HepG2 (cell line): Measurements from ENCODE around the gene COPS3. TPM values are rescaled to one million over a fixed set of nuclear protein-coding genes. Genes with fewer than 3 reads are reported as not detected.

ENCODE experiments used
- ATAC-seq: fragments of 200-7000 bp; cut with Tn5 transposase; 3 replicates; pipeline ENCODE4 v1.9.1; 2020; ENCODE audit warnings: mild to moderate bottlenecking, moderate library complexity
- BruUV-seq: library from RNA; stranded (reverse); fragments of 400-500 nt; replicated peaks from 2 replicates; lab custom pipeline; 2021; lab: Mats Ljungman, UMichigan
- CTCF ChIA-PET: fragments of 300-600 bp; formaldehyde crosslinking; extraction: SDS; loops from one replicate; lab custom pipeline; 2021; ENCODE audit warnings: low total read pairs, inconsistent platforms, low intra/inter-chr PET ratio; lab: Yijun Ruan, JAX
- POLR2A ChIA-PET: fragments of 350-600 bp; sonication (Branson Sonifier 250); formaldehyde crosslinking; loops from one replicate; lab custom pipeline; 2020; ENCODE audit warnings: antibody characterized with exemption, inconsistent platforms; lab: Yijun Ruan, JAX
- DNase-seq: peaks from one replicate; pipeline ENCODE4 v3.0.0-alpha.2; 2015; ENCODE audit warnings: low spot score
- FAIRE-seq: peaks from 3 replicates; lab custom pipeline; 2011; peaks lifted over from hg19 to GRCh38; lab: Jason Lieb, UNC
- H2AFZ ChIP-seq: one replicate; pipeline ENCODE4 v1.6.1; 2011; ENCODE audit warnings: low read length, inconsistent platforms
- H3K27ac ChIP-seq: fragments of 300-600 bp; 3 replicates; pipeline ENCODE4 v1.8.0; 2011; ENCODE audit warnings: mixed run types, mild to moderate bottlenecking, mixed read lengths, low read length, inconsistent platforms; ENCODE audit not compliant: insufficient read depth; ENCODE audit errors: extremely low read length
- H3K27me3 ChIP-seq, 2 experiments: fragments of 200-600 bp in 1 of 2; 2 replicates in 1 of 2; 3 replicates in 1 of 2; pipeline versions ENCODE4 v1.6.0 to v1.8.0; 2011; ENCODE audit warnings: low read length in 2 of 2, mild to moderate bottlenecking in 2 of 2, moderate library complexity in 2 of 2, inconsistent platforms in 1 of 2; ENCODE audit not compliant: insufficient read depth in 2 of 2, control insufficient read depth in 1 of 2
- H3K36me3 ChIP-seq, 2 experiments: fragments of 200-600 bp in 1 of 2; replicated peaks in 1 of 2; 2 replicates in 1 of 2; 3 replicates in 1 of 2; pipeline versions ENCODE4 v1.5.1 to v1.8.0; 2011; ENCODE audit warnings: low read length in 2 of 2, inconsistent platforms in 1 of 2; ENCODE audit not compliant: insufficient read depth in 2 of 2, control insufficient read depth in 1 of 2
- H3K4me1 ChIP-seq: 2 replicates; pipeline ENCODE4 v1.5.1; 2012; ENCODE audit warnings: low read length, inconsistent platforms; ENCODE audit not compliant: insufficient read depth
- H3K4me2 ChIP-seq: 2 replicates; pipeline ENCODE4 v1.6.0; 2011; ENCODE audit warnings: low read depth, low read length, inconsistent platforms
- H3K4me3 ChIP-seq, 3 experiments: fragments of 200-600 bp in 1 of 3; sonication (generic), shearing (Covaris generic) in 1 of 3; replicated peaks in 1 of 3; 2 replicates each; pipeline ENCODE4 v1.5.1; 2011 to 2016; ENCODE audit warnings: low read length in 3 of 3, inconsistent platforms in 2 of 3, low read depth in 2 of 3, mild to moderate bottlenecking in 2 of 3, control low read depth in 1 of 3, mixed read lengths in 1 of 3; ENCODE audit not compliant: insufficient read depth in 1 of 3
- H3K79me2 ChIP-seq: one replicate; pipeline ENCODE4 v1.6.1; 2011; ENCODE audit warnings: low read length, inconsistent platforms; ENCODE audit not compliant: insufficient read depth
- H3K9ac ChIP-seq: 2 replicates; pipeline ENCODE4 v1.6.0; 2011; ENCODE audit warnings: mild to moderate bottlenecking, low read depth, low read length, inconsistent platforms; ENCODE audit not compliant: insufficient read depth
- H3K9me3 ChIP-seq: 2 replicates; pipeline ENCODE4 v1.5.1; 2012; ENCODE audit warnings: mild to moderate bottlenecking, low read length
- H4K20me1 ChIP-seq: 2 replicates; pipeline ENCODE4 v1.6.0; 2011; ENCODE audit warnings: inconsistent platforms, mild to moderate bottlenecking, low read length, moderate library complexity; ENCODE audit not compliant: insufficient read depth
- CBFB ChIP-seq: sonication (generic); formaldehyde crosslinking; IDR thresholded peaks from 2 replicates; pipeline ENCODE4 v1.4.0; 2020; ENCODE audit warnings: missing genetic modification reagents
- GZF1 ChIP-seq: sonication (generic); formaldehyde crosslinking; IDR thresholded peaks from 2 replicates; pipeline ENCODE4 v1.5.1; 2020; ENCODE audit warnings: mild to moderate bottlenecking, missing genetic modification reagents
- JARID2 ChIP-seq: sonication (generic); formaldehyde crosslinking; IDR thresholded peaks from 2 replicates; pipeline ENCODE4 v1.8.1; 2023; ENCODE audit warnings: missing genetic modification reagents, inconsistent platforms; ENCODE audit not compliant: insufficient replicate concordance
- MAFG ChIP-seq: sonication (generic); formaldehyde crosslinking; IDR thresholded peaks from 2 replicates; pipeline ENCODE4 v1.5.1; 2020; ENCODE audit warnings: mild to moderate bottlenecking, missing genetic modification reagents
- NFE2L1 ChIP-seq: sonication (generic); formaldehyde crosslinking; IDR thresholded peaks from 2 replicates; pipeline ENCODE4 v1.4.0; 2020; ENCODE audit warnings: missing genetic modification reagents, mild to moderate bottlenecking, borderline replicate concordance
- NKX3-1 ChIP-seq: sonication (generic); formaldehyde crosslinking; IDR thresholded peaks from 2 replicates; pipeline ENCODE4 v1.5.0; 2020; ENCODE audit warnings: missing genetic modification reagents
- PAWR ChIP-seq: sonication (generic); formaldehyde crosslinking; IDR thresholded peaks from 2 replicates; pipeline ENCODE4 v1.4.0; 2020; ENCODE audit warnings: missing genetic modification reagents, mild to moderate bottlenecking, borderline replicate concordance
- STAT5B ChIP-seq: sonication (generic); formaldehyde crosslinking; IDR thresholded peaks from 2 replicates; pipeline ENCODE4 v1.4.0; 2020; ENCODE audit warnings: missing genetic modification reagents
- WGBS: methylation state at CpG from one replicate; pipeline ENCODE4 v1.1.6; 2017; ENCODE audit warnings: low lambda C conversion rate; 5-methylcytosine and 5-hydroxymethylcytosine counted together
- in situ Hi-C: cut with HindIII; loops from 2 replicates; pipeline ENCODE4 v1.10.0; 2017; ENCODE audit warnings: low pct_unique_long_range_greater_than_20kb; ENCODE audit not compliant: extremely low pct_ligation_motif_present
- intact Hi-C: fragments of 100-400 bp; cut with micrococcal nuclease; formaldehyde crosslinking; loops from one replicate; pipeline ENCODE4 v1.10.0; 2022; ENCODE audit not compliant: unreplicated experiment
- polyA plus RNA-seq, 8 experiments: library from polyadenylated mRNA; depleted of rRNA in 3 of 8; stranded (reverse) in 7 of 8; unstranded in 1 of 8; fragments of >200 nt; fragmentation: Illumina TruSeq in 4 of 8; extraction: Trizol in 4 of 8; gene quantifications; 2 replicates each; pipeline versions ENCODE4 v1.2.1 to v1.2.3, GENCODE V29; 2011 to 2016; ENCODE audit warnings: low read depth in 4 of 8, missing spikeins in 1 of 8, mixed read lengths in 1 of 8; ENCODE audit not compliant: insufficient read depth in 1 of 8
- total RNA-seq, 5 experiments: library from RNA; depleted of rRNA; stranded (reverse); fragments of >200 nt; fragmentation: Illumina TruSeq; extraction: Trizol; gene quantifications; 2 replicates each; pipeline ENCODE4 v1.2.3, GENCODE V29; 2016; ENCODE audit warnings: low read depth in 1 of 5
- TF ChIP-seq, protein P1 (sequence below): sonication (generic); formaldehyde crosslinking; IDR thresholded peaks from 2 replicates; pipeline ENCODE4 v1.5.0; 2020; ENCODE audit warnings: missing genetic modification reagents
- TF ChIP-seq, protein P2 (sequence below): sonication (generic); formaldehyde crosslinking; IDR thresholded peaks from 2 replicates; pipeline ENCODE4 v1.4.0; 2020; ENCODE audit warnings: mild to moderate bottlenecking, low read depth, missing genetic modification reagents
- TF ChIP-seq, protein P3 (sequence below): sonication (generic); formaldehyde crosslinking; IDR thresholded peaks from 2 replicates; pipeline ENCODE4 v1.4.0; 2020; ENCODE audit warnings: missing genetic modification reagents, borderline replicate concordance
- TF ChIP-seq, protein P4 (sequence below), 2 experiments: sonication (generic) in 1 of 2; formaldehyde crosslinking in 1 of 2; IDR thresholded peaks; 2 replicates each; pipeline versions ENCODE4 v1.6.1 to v1.9.0; 2014 to 2022; ENCODE audit warnings: antibody characterized with exemption in 1 of 2, borderline replicate concordance in 1 of 2, inconsistent platforms in 1 of 2, low read depth in 1 of 2, missing genetic modification reagents in 1 of 2

COPS3 gene
- total and polyA plus RNA-seq, 2 of the 13 experiments (the other 11 are each of a cell fraction or from before 2014, with no cell fraction given): 46.3 to 103 TPM

DNA sequence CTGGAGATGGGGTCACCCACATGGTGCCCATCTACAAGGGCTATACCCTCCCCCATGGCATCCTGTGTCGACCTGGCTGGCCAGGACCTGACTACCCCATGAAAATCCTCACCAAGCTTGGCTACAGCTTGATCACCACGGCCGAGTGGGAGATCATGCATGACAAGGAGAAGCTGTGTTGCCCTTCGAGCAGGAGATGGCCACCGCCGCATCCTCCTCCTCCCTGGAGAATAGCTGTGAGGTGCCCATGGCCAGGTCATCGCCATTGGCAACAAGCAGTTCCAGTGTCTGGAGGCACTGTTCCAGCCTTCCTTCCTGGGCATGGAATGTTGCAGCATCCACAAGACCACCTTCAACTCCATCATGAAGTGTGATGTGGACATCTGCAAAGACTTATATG lies 38.8 kb downstream of the COPS3 start:
- 68% methylated on average over 3 of the region's 7 CpGs for WGBS
- POLR2A ChIA-PET: no interaction called here
- H2AFZ ChIP-seq: no peak overlapping the region
- no peak overlapping the region for H3K4me2 ChIP-seq
- ATAC-seq: no peak
- H3K9me3 ChIP-seq: no peaks in the 10 kb centered on the region
- CTCF ChIA-PET: no interaction called here
- FAIRE-seq: no peak
- in situ Hi-C loops (no loop called here), intact Hi-C loops (no loop called here)
- no peaks in the 10 kb centered on the region for H3K27me3 ChIP-seq
- H4K20me1 ChIP-seq: no peaks in the 10 kb centered on the region
- no peaks in the 10 kb centered on the region for H3K79me2 ChIP-seq
- no peak for DNase-seq
- H3K9ac ChIP-seq: no peak overlapping the region
- peaks cover 8% of the 10 kb centered on the region for H3K4me1 ChIP-seq
- peaks cover 0 to 12% of the 10 kb centered on the region in 2 experiments; a peak in 2 of 5 replicates for H3K36me3 ChIP-seq
- BruUV-seq: no TSS peak
- H3K4me3 ChIP-seq: no peak overlapping the region
- H3K27ac ChIP-seq: no peak overlapping the region
- TF ChIP-seq MAFG (CRISPR knock-in tag): no peak
- TF ChIP-seq, protein P1, sequence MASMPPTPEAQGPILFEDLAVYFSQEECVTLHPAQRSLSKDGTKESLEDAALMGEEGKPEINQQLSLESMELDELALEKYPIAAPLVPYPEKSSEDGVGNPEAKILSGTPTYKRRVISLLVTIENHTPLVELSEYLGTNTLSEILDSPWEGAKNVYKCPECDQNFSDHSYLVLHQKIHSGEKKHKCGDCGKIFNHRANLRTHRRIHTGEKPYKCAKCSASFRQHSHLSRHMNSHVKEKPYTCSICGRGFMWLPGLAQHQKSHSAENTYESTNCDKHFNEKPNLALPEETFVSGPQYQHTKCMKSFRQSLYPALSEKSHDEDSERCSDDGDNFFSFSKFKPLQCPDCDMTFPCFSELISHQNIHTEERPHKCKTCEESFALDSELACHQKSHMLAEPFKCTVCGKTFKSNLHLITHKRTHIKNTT (CRISPR knock-in tag): no peak
- TF ChIP-seq, protein P2, sequence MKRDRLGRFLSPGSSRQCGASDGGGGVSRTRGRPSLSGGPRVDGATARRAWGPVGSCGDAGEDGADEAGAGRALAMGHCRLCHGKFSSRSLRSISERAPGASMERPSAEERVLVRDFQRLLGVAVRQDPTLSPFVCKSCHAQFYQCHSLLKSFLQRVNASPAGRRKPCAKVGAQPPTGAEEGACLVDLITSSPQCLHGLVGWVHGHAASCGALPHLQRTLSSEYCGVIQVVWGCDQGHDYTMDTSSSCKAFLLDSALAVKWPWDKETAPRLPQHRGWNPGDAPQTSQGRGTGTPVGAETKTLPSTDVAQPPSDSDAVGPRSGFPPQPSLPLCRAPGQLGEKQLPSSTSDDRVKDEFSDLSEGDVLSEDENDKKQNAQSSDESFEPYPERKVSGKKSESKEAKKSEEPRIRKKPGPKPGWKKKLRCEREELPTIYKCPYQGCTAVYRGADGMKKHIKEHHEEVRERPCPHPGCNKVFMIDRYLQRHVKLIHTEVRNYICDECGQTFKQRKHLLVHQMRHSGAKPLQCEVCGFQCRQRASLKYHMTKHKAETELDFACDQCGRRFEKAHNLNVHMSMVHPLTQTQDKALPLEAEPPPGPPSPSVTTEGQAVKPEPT (CRISPR knock-in tag): no peak
- TF ChIP-seq NKX3-1: no peak
- no peak for TF ChIP-seq PAWR (CRISPR knock-in tag)
- no peak for TF ChIP-seq CBFB (CRISPR knock-in tag)
- TF ChIP-seq STAT5B (CRISPR knock-in tag): no peak
- no peak for TF ChIP-seq GZF1 (CRISPR knock-in tag)
- TF ChIP-seq, protein P3, sequence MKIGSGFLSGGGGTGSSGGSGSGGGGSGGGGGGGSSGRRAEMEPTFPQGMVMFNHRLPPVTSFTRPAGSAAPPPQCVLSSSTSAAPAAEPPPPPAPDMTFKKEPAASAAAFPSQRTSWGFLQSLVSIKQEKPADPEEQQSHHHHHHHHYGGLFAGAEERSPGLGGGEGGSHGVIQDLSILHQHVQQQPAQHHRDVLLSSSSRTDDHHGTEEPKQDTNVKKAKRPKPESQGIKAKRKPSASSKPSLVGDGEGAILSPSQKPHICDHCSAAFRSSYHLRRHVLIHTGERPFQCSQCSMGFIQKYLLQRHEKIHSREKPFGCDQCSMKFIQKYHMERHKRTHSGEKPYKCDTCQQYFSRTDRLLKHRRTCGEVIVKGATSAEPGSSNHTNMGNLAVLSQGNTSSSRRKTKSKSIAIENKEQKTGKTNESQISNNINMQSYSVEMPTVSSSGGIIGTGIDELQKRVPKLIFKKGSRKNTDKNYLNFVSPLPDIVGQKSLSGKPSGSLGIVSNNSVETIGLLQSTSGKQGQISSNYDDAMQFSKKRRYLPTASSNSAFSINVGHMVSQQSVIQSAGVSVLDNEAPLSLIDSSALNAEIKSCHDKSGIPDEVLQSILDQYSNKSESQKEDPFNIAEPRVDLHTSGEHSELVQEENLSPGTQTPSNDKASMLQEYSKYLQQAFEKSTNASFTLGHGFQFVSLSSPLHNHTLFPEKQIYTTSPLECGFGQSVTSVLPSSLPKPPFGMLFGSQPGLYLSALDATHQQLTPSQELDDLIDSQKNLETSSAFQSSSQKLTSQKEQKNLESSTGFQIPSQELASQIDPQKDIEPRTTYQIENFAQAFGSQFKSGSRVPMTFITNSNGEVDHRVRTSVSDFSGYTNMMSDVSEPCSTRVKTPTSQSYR: no peak
- no peak for TF ChIP-seq JARID2
- TF ChIP-seq NFE2L1 (CRISPR knock-in tag): no peak
- TF ChIP-seq, protein P4, sequence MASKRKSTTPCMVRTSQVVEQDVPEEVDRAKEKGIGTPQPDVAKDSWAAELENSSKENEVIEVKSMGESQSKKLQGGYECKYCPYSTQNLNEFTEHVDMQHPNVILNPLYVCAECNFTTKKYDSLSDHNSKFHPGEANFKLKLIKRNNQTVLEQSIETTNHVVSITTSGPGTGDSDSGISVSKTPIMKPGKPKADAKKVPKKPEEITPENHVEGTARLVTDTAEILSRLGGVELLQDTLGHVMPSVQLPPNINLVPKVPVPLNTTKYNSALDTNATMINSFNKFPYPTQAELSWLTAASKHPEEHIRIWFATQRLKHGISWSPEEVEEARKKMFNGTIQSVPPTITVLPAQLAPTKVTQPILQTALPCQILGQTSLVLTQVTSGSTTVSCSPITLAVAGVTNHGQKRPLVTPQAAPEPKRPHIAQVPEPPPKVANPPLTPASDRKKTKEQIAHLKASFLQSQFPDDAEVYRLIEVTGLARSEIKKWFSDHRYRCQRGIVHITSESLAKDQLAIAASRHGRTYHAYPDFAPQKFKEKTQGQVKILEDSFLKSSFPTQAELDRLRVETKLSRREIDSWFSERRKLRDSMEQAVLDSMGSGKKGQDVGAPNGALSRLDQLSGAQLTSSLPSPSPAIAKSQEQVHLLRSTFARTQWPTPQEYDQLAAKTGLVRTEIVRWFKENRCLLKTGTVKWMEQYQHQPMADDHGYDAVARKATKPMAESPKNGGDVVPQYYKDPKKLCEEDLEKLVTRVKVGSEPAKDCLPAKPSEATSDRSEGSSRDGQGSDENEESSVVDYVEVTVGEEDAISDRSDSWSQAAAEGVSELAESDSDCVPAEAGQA (IDR thresholded peaks at IDR 0.05; ENCODE audit: low read depth): no peak
- TF ChIP-seq, protein P4 (CRISPR knock-in tag; IDR thresholded peaks at IDR 0.05; ENCODE audit: borderline replicate concordance): no peak
